B cell (primary cell): ENCODE results near the gene HYOU1. TPM values are rescaled to one million over a fixed set of nuclear protein-coding genes. Genes with fewer than 3 reads are reported as not detected.

Experiments
- ATAC-seq: fragments of 200-7000 bp; cut with Tn5 transposase; one replicate; pipeline ENCODE4 v1.10.0; 2021; ENCODE audit warnings: low read depth, mild to moderate bottlenecking, moderate number of reproducible peaks, moderate library complexity
- CTCF ChIA-PET: fragments of 350-600 bp; sonication (Branson Sonifier 250); formaldehyde crosslinking; loops from one replicate; lab custom pipeline; 2021; ENCODE audit warnings: antibody characterized with exemption, inconsistent platforms; lab: Charles Lee
- POLR2A ChIA-PET: fragments of 350-600 bp; sonication (Branson Sonifier 250); formaldehyde crosslinking; loops from one replicate; lab custom pipeline; 2021; ENCODE audit warnings: antibody characterized with exemption; lab: Charles Lee
- DNase-seq: peaks from one replicate; pipeline ENCODE4 v3.0.0; 2013
- H2AFZ ChIP-seq: 2 replicates; pipeline ENCODE4 v1.6.1; 2012; ENCODE audit warnings: mild to moderate bottlenecking, low read depth, low read length; ENCODE audit not compliant: insufficient read depth, poor library complexity, severe bottlenecking
- H3K27ac ChIP-seq, 2 donors: 1 replicate in 1 of 2; 2 replicates in 1 of 2; pipeline ENCODE4 v1.5.1; 2012 to 2013; ENCODE audit warnings: low read length in 2 of 2, mild to moderate bottlenecking in 2 of 2, moderate library complexity in 1 of 2
- H3K27me3 ChIP-seq, 4 experiments: fragments of 200-600 bp in 1 of 4; sonication (generic) in 1 of 4; replicated peaks in 1 of 4; 1 replicate in 2 of 4; 2 replicates in 2 of 4; pipeline versions ENCODE4 v1.6.1 to v1.7.0; 2013 to 2016; ENCODE audit warnings: low read length in 3 of 4, mild to moderate bottlenecking in 2 of 4, mixed read lengths in 1 of 4, moderate library complexity in 1 of 4; ENCODE audit not compliant: insufficient read depth in 4 of 4, control insufficient read depth in 3 of 4; ENCODE audit errors: control extremely low read depth in 1 of 4
- H3K36me3 ChIP-seq, 2 experiments: replicated peaks in 1 of 2; 1 replicate in 1 of 2; 2 replicates in 1 of 2; pipeline versions ENCODE4 v1.6.1 to v1.7.1; 2013; ENCODE audit warnings: low read length in 1 of 2; ENCODE audit not compliant: insufficient read depth in 2 of 2, control insufficient read depth in 1 of 2; ENCODE audit errors: control extremely low read depth in 1 of 2, extremely low read depth in 1 of 2
- H3K4me1 ChIP-seq, 2 donors: fragments of 200-600 bp in 1 of 2; sonication (generic) in 1 of 2; 1 replicate in 1 of 2; 2 replicates in 1 of 2; pipeline versions ENCODE4 v1.5.1 to v1.6.1; 2013 to 2017; ENCODE audit warnings: low read length in 2 of 2; ENCODE audit not compliant: control insufficient read depth in 2 of 2, insufficient read depth in 2 of 2
- H3K4me2 ChIP-seq: replicated peaks from 2 replicates; pipeline ENCODE3; 2012; ENCODE audit warnings: mild to moderate bottlenecking, low read depth, low read length; ENCODE audit not compliant: poor library complexity, severe bottlenecking
- H3K4me3 ChIP-seq, 5 experiments: fragments of 200-600 bp in 1 of 5; sonication (generic) in 1 of 5; 1 replicate in 3 of 5; 2 replicates in 2 of 5; pipeline versions ENCODE4 v1.5.1 to v1.7.0; 2011 to 2016; ENCODE audit warnings: low read length in 4 of 5, mild to moderate bottlenecking in 4 of 5, low read depth in 2 of 5, control low read depth in 1 of 5, moderate library complexity in 1 of 5; ENCODE audit not compliant: insufficient read depth in 1 of 5; ENCODE audit errors: control extremely low read depth in 1 of 5, extremely low read depth in 1 of 5
- H3K79me2 ChIP-seq: fragments of 200-600 bp; sonication (generic); one replicate; pipeline ENCODE4 v1.6.0; 2016; ENCODE audit warnings: low read length; ENCODE audit not compliant: control insufficient read depth, insufficient read depth
- H3K9ac ChIP-seq: fragments of 200-600 bp; sonication (generic); 2 replicates; pipeline ENCODE4 v1.6.1; 2017; ENCODE audit warnings: mild to moderate bottlenecking, low read length, moderate library complexity
- H3K9me3 ChIP-seq, 3 donors: one replicate each; pipeline versions ENCODE4 v1.6.1 to v1.7.1; 2013; ENCODE audit warnings: low read length in 2 of 3; ENCODE audit not compliant: control insufficient read depth in 2 of 3, insufficient read depth in 1 of 3; ENCODE audit errors: control extremely low read depth in 1 of 3
- H4K20me1 ChIP-seq: 2 replicates; pipeline ENCODE4 v1.6.0; 2012; ENCODE audit warnings: mild to moderate bottlenecking, low read length; ENCODE audit not compliant: insufficient read depth, control insufficient read depth, poor library complexity, severe bottlenecking
- H3K27ac Mint-ChIP-seq: one replicate; pipeline ENCODE4 v1.8.0; 2021; ENCODE audit warnings: mixed read lengths
- H3K27me3 Mint-ChIP-seq: one replicate; pipeline ENCODE4 v1.8.0; 2021; ENCODE audit warnings: mixed read lengths
- H3K4me1 Mint-ChIP-seq: one replicate; pipeline ENCODE4 v1.8.0; 2021; ENCODE audit warnings: mixed read lengths
- H3K4me3 Mint-ChIP-seq: one replicate; pipeline ENCODE4 v1.8.0; 2021; ENCODE audit warnings: mixed read lengths
- H3K9me3 Mint-ChIP-seq: one replicate; pipeline ENCODE4 v1.8.0; 2022; ENCODE audit warnings: mixed read lengths; ENCODE audit not compliant: insufficient read depth
- CTCF ChIP-seq: fragments of 200-600 bp; IDR thresholded peaks from one replicate; pipeline ENCODE4 v1.8.0; 2022; ENCODE audit warnings: antibody characterized with exemption, mild to moderate bottlenecking
- EZH2 ChIP-seq: IDR thresholded peaks from 2 replicates; pipeline ENCODE4 v1.6.1; 2012; ENCODE audit warnings: borderline replicate concordance, low read depth, mild to moderate bottlenecking, moderate library complexity, low read length; ENCODE audit not compliant: insufficient read depth, poor library complexity, severe bottlenecking
- WGBS: methylation state at CpG from one replicate; pipeline ENCODE4 v1.1.5; 2013; ENCODE audit warnings: missing lambda C conversion rate; ENCODE audit not compliant: insufficient coverage; 5-methylcytosine and 5-hydroxymethylcytosine counted together
- intact Hi-C: fragments of 100-400 bp; cut with micrococcal nuclease; formaldehyde crosslinking; loops from one replicate; pipeline ENCODE4 v1.10.0; 2022
- polyA plus RNA-seq: library from polyadenylated mRNA; depleted of rRNA; stranded (reverse); fragments of >200 nt; gene quantifications from 2 replicates; pipeline ENCODE4 v1.2.3, GENCODE V29; 2012
- total RNA-seq, 2 donors: library from RNA; stranded (reverse); fragments of 120-200 nt in 1 of 2; gene quantifications; 1 replicate in 1 of 2; 2 replicates in 1 of 2; pipeline versions ENCODE4 v1.2.3 to v1.2.4, GENCODE V29; 2013 to 2022

HYOU1 gene
- total and polyA plus RNA-seq, 2 donors (not counting 1 experiment from before 2014, with no cell fraction given) = 38.5 to 48.7 TPM

- ChIA-PET POLR2A (interaction anchor here (0.9 to 1.0 kb wide), 2 partner anchors 22 to 27 kb away, joined by 3 to 6 read pairs; partner anchors contain the start of gene CENATAC), CTCF (no interaction called here)
- H3K4me1 Mint-ChIP-seq = peaks cover 18% of the 10 kb centered on the region
- Histone ChIP-seq H3K9ac (no peak overlapping the region), H3K79me2 (peaks cover 55% of the 10 kb centered on the region), H3K27me3 (no peaks in the 10 kb centered on the region), H3K4me1 (peaks cover 7 to 8% of the 10 kb centered on the region in 2 donors), H3K27ac (no peak overlapping the region), H2AFZ (no peak overlapping the region), H3K4me3 (no peak overlapping the region), H4K20me1 (peaks cover 10% of the 10 kb centered on the region), H3K36me3 (peaks cover 7 to 44% of the 10 kb centered on the region in 2 experiments), H3K4me2 (no peak overlapping the region), H3K9me3 (no peaks in the 10 kb centered on the region)
- no peaks in the 10 kb centered on the region for H3K9me3 Mint-ChIP-seq
- no peaks in the 10 kb centered on the region for H3K27me3 Mint-ChIP-seq
- no peak for ATAC-seq
- H3K27ac Mint-ChIP-seq = no peak overlapping the region
- no peak overlapping the region for H3K4me3 Mint-ChIP-seq
- TF ChIP-seq EZH2 (no peak), CTCF (no peak)
- DNase-seq = no peak
- intact Hi-C loops = no loop called here
- 94% methylated on average over 15 of the region's 15 CpGs for WGBS
These were observed 32.4 kb downstream of the HYOU1 start for GRCh38 chr11:119024430-119025098.

GRCh38 chr11:119023741-119024140 lies 33.3 kb downstream of the HYOU1 start:
- no peaks in the 10 kb centered on the region for H3K27me3 Mint-ChIP-seq
- Histone ChIP-seq H3K4me1 (peaks cover 12 to 14% of the 10 kb centered on the region in 2 donors), H3K9ac (no peak overlapping the region), H3K9me3 (no peaks in the 10 kb centered on the region), H3K4me3 (no peak overlapping the region), H3K4me2 (no peak overlapping the region), H2AFZ (no peak overlapping the region), H3K27ac (no peak overlapping the region), H3K27me3 (no peaks in the 10 kb centered on the region), H3K36me3 (peaks cover 7 to 44% of the 10 kb centered on the region in 2 experiments), H4K20me1 (peaks cover 10% of the 10 kb centered on the region), H3K79me2 (peaks cover 54% of the 10 kb centered on the region)
- DNase-seq (no peak), ATAC-seq (no peak)
- TF ChIP-seq EZH2 (no peak), CTCF (no peak)
- ChIA-PET CTCF (no interaction called here), POLR2A (interaction anchor here (1.0 kb wide), 1 partner anchor 26 kb away, joined by 3 read pairs; the partner anchor contains the start of gene CENATAC)
- H3K4me1 Mint-ChIP-seq = peaks cover 17% of the 10 kb centered on the region
- peak overlapping the region; percentile 8 for H3K27ac Mint-ChIP-seq
- intact Hi-C loops = no loop called here
- no peak overlapping the region for H3K4me3 Mint-ChIP-seq
- no peaks in the 10 kb centered on the region for H3K9me3 Mint-ChIP-seq
